Neural progenitor cell (in vitro differentiated cells): ENCODE measurements around the gene NCKAP5. TPM values are rescaled to one million over a fixed set of nuclear protein-coding genes. Genes with fewer than 3 reads are reported as not detected.

Experiments used
- DNase-seq: peaks from one replicate; pipeline ENCODE4 v3.0.0-alpha.2; 2016; ENCODE audit warnings: low spot score
- H2AFZ ChIP-seq: fragments of 200-600 bp; sonication (generic); replicated peaks from 2 replicates; pipeline ENCODE4 v1.6.1; 2016; ENCODE audit warnings: antibody characterized with exemption
- H3F3A ChIP-seq: fragments of 200-600 bp; sonication (generic); 2 replicates; pipeline ENCODE4 v1.6.1; 2016; ENCODE audit warnings: antibody characterized with exemption, low read depth
- H3K27ac ChIP-seq: fragments of 200-600 bp; sonication (generic); 2 replicates; pipeline ENCODE4 v1.5.1; 2016; ENCODE audit warnings: mild to moderate bottlenecking
- H3K27me3 ChIP-seq: fragments of 200-600 bp; sonication (generic); 2 replicates; pipeline ENCODE4 v1.6.1; 2016; ENCODE audit warnings: mild to moderate bottlenecking, moderate library complexity
- H3K36me3 ChIP-seq: fragments of 200-600 bp; sonication (generic); 2 replicates; pipeline ENCODE4 v1.5.1; 2016
- H3K4me1 ChIP-seq: fragments of 200-600 bp; sonication (generic); 2 replicates; pipeline ENCODE4 v1.6.1; 2016; ENCODE audit warnings: mixed run types
- H3K4me2 ChIP-seq: fragments of 200-600 bp; sonication (generic); 2 replicates; pipeline ENCODE4 v1.6.1; 2016
- H3K4me3 ChIP-seq: fragments of 200-600 bp; sonication (generic); 2 replicates; pipeline ENCODE4 v1.5.1; 2016
- H3K79me2 ChIP-seq: fragments of 200-600 bp; sonication (generic); 2 replicates; pipeline ENCODE4 v1.6.1; 2016; ENCODE audit warnings: low read depth
- H3K9ac ChIP-seq: fragments of 200-600 bp; sonication (generic); 2 replicates; pipeline ENCODE4 v1.6.1; 2016
- H3K9me3 ChIP-seq: fragments of 200-600 bp; sonication (generic); 2 replicates; pipeline ENCODE4 v1.5.1; 2016; ENCODE audit warnings: low read depth
- H4K20me1 ChIP-seq: fragments of 200-600 bp; sonication (generic); 2 replicates; pipeline ENCODE4 v1.6.1; 2016; ENCODE audit warnings: low read depth
- H3K27ac Mint-ChIP-seq: 3 replicates; pipeline ENCODE4 v1.8.0; 2021; ENCODE audit warnings: mixed read lengths
- H3K27me3 Mint-ChIP-seq: 2 replicates; pipeline ENCODE4 v1.8.0; 2022; ENCODE audit warnings: low read depth, mild to moderate bottlenecking, inconsistent platforms, moderate library complexity, mixed read lengths; ENCODE audit not compliant: insufficient read depth
- H3K36me3 Mint-ChIP-seq: 3 replicates; pipeline ENCODE4 v1.8.0; 2021; ENCODE audit warnings: mixed read lengths
- H3K4me1 Mint-ChIP-seq: 3 replicates; pipeline ENCODE4 v1.8.0; 2021; ENCODE audit warnings: mixed read lengths
- H3K4me3 Mint-ChIP-seq: 3 replicates; pipeline ENCODE4 v1.8.0; 2021; ENCODE audit warnings: mild to moderate bottlenecking, moderate library complexity, mixed read lengths
- H3K9me3 Mint-ChIP-seq: 3 replicates; pipeline ENCODE4 v1.8.0; 2020; ENCODE audit warnings: mixed read lengths
- CTCF ChIP-seq: fragments of 200-600 bp; sonication (generic); IDR thresholded peaks from 2 replicates; pipeline ENCODE4 v1.5.1; 2017; ENCODE audit warnings: antibody characterized with exemption, mild to moderate bottlenecking
- EZH2 ChIP-seq: fragments of 200-600 bp; sonication (generic); IDR thresholded peaks from 2 replicates; pipeline ENCODE4 v1.6.1; 2017; ENCODE audit warnings: antibody characterized with exemption, mild to moderate bottlenecking, moderate library complexity
- EZH2phosphoT487 ChIP-seq: fragments of 200-600 bp; sonication (generic); IDR thresholded peaks from 2 replicates; pipeline ENCODE4 v1.6.1; 2017; ENCODE audit warnings: antibody characterized with exemption
- total RNA-seq: library from RNA; depleted of rRNA; stranded (reverse); fragments of >200 nt; gene quantifications from 2 replicates; pipeline ENCODE4 v1.2.3, GENCODE V29; 2015; ENCODE audit warnings: low replicate concordance

Gene NCKAP5
- total RNA-seq, 1 donor from 2014 or later, result 0.47 TPM

GRCh38 chr2:132881546-132881945 lies 686.7 kb downstream of the NCKAP5 start:
- Mint-ChIP-seq H3K4me3 (no peak overlapping the region), H3K27ac (no peak overlapping the region), H3K36me3 (peaks cover 3% of the 10 kb centered on the region), H3K27me3 (no peaks in the 10 kb centered on the region), H3K9me3 (no peaks in the 10 kb centered on the region), H3K4me1 (no peaks in the 10 kb centered on the region)
- no peak overlapping the region for H3K9ac ChIP-seq
- H3K27me3 ChIP-seq, result no peaks in the 10 kb centered on the region
- H3K79me2 ChIP-seq, result no peaks in the 10 kb centered on the region
- H3K9me3 ChIP-seq, result no peaks in the 10 kb centered on the region
- H3K4me3 ChIP-seq, result no peak overlapping the region
- H3K27ac ChIP-seq, result no peak overlapping the region
- DNase-seq, result no peak
- H2AFZ ChIP-seq, result no peak overlapping the region
- TF ChIP-seq CTCF, result no peak
- no peak for TF ChIP-seq EZH2
- TF ChIP-seq EZH2phosphoT487, result no peak
- H3K4me2 ChIP-seq, result no peak overlapping the region
- H3K4me1 ChIP-seq, result no peaks in the 10 kb centered on the region
- no peaks in the 10 kb centered on the region for H3F3A ChIP-seq
- no peaks in the 10 kb centered on the region for H3K36me3 ChIP-seq
- no peaks in the 10 kb centered on the region for H4K20me1 ChIP-seq

GRCh38 chr2:132877923-132878322 lies 690.3 kb downstream of the NCKAP5 start:
- TF ChIP-seq EZH2 (no peak), CTCF (no peak), EZH2phosphoT487 (no peak)
- H4K20me1 ChIP-seq, result no peaks in the 10 kb centered on the region
- H3K27ac ChIP-seq, result no peak overlapping the region
- H3K9ac ChIP-seq, result no peak overlapping the region
- Mint-ChIP-seq H3K9me3 (no peaks in the 10 kb centered on the region), H3K4me3 (no peak overlapping the region), H3K27ac (no peak overlapping the region), H3K36me3 (peaks cover 5% of the 10 kb centered on the region), H3K4me1 (no peaks in the 10 kb centered on the region), H3K27me3 (no peaks in the 10 kb centered on the region)
- H3K4me1 ChIP-seq, result no peaks in the 10 kb centered on the region
- H3K36me3 ChIP-seq, result no peaks in the 10 kb centered on the region
- H3K79me2 ChIP-seq, result no peaks in the 10 kb centered on the region
- no peaks in the 10 kb centered on the region for H3F3A ChIP-seq
- no peaks in the 10 kb centered on the region for H3K9me3 ChIP-seq
- no peaks in the 10 kb centered on the region for H3K27me3 ChIP-seq
- H2AFZ ChIP-seq, result no peak overlapping the region
- no peak for DNase-seq
- no peak overlapping the region for H3K4me3 ChIP-seq
- H3K4me2 ChIP-seq, result no peak overlapping the region

- no peaks in the 10 kb centered on the region for H3K36me3 ChIP-seq
- no peak for DNase-seq
- H3K9ac ChIP-seq, result no peak overlapping the region
- no peak overlapping the region for H3K4me3 ChIP-seq
- TF ChIP-seq EZH2 (no peak), EZH2phosphoT487 (no peak), CTCF (no peak)
- H4K20me1 ChIP-seq, result no peaks in the 10 kb centered on the region
- no peaks in the 10 kb centered on the region for H3K4me1 ChIP-seq
- H3K27me3 ChIP-seq, result no peaks in the 10 kb centered on the region
- peaks cover 2% of the 10 kb centered on the region for H3K27me3 Mint-ChIP-seq
- H3K4me2 ChIP-seq, result no peak overlapping the region
- H2AFZ ChIP-seq, result no peak overlapping the region
- H3K36me3 Mint-ChIP-seq, result peaks cover 5% of the 10 kb centered on the region
- H3K27ac ChIP-seq, result no peak overlapping the region
- no peak overlapping the region for H3K4me3 Mint-ChIP-seq
- no peaks in the 10 kb centered on the region for H3K4me1 Mint-ChIP-seq
- no peaks in the 10 kb centered on the region for H3K9me3 ChIP-seq
- no peaks in the 10 kb centered on the region for H3F3A ChIP-seq
- no peak overlapping the region for H3K27ac Mint-ChIP-seq
- H3K9me3 Mint-ChIP-seq, result no peaks in the 10 kb centered on the region
- H3K79me2 ChIP-seq, result no peaks in the 10 kb centered on the region
These were observed 691.4 kb downstream of the NCKAP5 start for GRCh38 chr2:132876745-132877391.
